Esophagus muscularis mucosa (tissue), 4 donors: ENCODE measurements around the gene ZNF394.

Experiments
- EP300 ChIP-seq: sonication (generic); formaldehyde crosslinking; IDR thresholded peaks from one replicate; pipeline ENCODE4 v1.6.1; 2017; ENCODE audit warnings: antibody characterized with exemption
- POLR2A ChIP-seq: fragments of 450-650 bp; IDR thresholded peaks from one replicate; pipeline ENCODE4 v1.6.1; 2017; ENCODE audit warnings: antibody characterized with exemption, moderate library complexity, mild to moderate bottlenecking, low read depth
- TF ChIP-seq, protein P1 (sequence below), 3 experiments: fragments of 200-600 bp in 2 of 3; fragments of 450-650 bp in 1 of 3; sonication (generic) in 2 of 3; IDR thresholded peaks; one replicate each; pipeline ENCODE4 v1.5.1; 2017 to 2019; ENCODE audit warnings: antibody characterized with exemption in 3 of 3, mild to moderate bottlenecking in 2 of 3, moderate library complexity in 1 of 3

DNA sequence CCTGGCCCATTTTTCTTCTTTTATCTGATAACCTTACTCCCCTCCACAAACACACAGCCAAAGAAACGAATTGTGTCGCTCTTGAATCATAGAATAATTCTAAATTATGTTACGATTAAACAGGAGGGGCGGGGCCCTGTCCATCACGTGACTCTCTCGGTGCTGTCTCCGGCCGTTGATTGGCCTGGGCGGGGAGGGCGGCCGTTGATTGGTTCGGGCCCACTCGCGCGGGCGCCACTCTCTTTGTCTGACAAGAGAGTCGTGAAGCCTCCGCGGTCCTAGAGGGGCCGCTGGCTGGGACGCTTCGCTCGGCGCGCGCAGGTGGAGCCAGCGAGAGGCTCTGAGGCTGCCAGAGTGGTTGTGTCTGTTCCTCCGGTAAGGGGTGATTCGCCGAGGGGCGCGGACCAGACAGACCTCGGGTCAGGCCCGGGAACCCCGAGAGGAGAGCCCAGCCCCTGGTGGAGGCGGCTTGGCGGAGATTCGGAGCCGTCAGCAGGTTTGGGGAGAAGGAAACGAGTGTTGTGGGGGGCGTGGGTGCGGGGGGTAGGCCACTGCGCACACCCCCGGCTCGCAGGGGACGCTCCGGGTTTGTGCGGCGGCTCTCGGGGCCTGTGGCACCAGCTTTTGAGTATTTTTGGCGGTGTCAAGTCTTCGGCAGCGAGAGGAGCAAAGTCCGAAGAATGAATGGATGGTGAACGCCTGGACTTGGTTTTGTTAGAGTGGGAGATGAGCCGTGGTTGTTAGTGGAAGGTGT lies 27.3 kb downstream of the ZNF394 start, which contains the start of gene ZNF789:
- TF ChIP-seq, protein P1, sequence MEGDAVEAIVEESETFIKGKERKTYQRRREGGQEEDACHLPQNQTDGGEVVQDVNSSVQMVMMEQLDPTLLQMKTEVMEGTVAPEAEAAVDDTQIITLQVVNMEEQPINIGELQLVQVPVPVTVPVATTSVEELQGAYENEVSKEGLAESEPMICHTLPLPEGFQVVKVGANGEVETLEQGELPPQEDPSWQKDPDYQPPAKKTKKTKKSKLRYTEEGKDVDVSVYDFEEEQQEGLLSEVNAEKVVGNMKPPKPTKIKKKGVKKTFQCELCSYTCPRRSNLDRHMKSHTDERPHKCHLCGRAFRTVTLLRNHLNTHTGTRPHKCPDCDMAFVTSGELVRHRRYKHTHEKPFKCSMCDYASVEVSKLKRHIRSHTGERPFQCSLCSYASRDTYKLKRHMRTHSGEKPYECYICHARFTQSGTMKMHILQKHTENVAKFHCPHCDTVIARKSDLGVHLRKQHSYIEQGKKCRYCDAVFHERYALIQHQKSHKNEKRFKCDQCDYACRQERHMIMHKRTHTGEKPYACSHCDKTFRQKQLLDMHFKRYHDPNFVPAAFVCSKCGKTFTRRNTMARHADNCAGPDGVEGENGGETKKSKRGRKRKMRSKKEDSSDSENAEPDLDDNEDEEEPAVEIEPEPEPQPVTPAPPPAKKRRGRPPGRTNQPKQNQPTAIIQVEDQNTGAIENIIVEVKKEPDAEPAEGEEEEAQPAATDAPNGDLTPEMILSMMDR (IDR thresholded peaks at IDR 0.05), result no peak
- TF ChIP-seq POLR2A (no peak), EP300 (no peak)
